IMR-90 (cell line): ENCODE results near the gene SELENOP. TPM values are rescaled to one million over a fixed set of nuclear protein-coding genes. Genes with fewer than 3 reads are reported as not detected.

ENCODE experiments used
- ATAC-seq: fragments of 200-7000 bp; cut with Tn5 transposase; 2 replicates; pipeline ENCODE4 v1.9.1; 2020; ENCODE audit warnings: low read depth, mild to moderate bottlenecking, moderate library complexity
- BruUV-seq: library from RNA; stranded (reverse); fragments of 400-500 nt; replicated peaks from 2 replicates; lab custom pipeline; 2021; lab: Mats Ljungman, UMichigan
- CTCF ChIA-PET: fragments of 300-600 bp; formaldehyde crosslinking; extraction: SDS; loops from one replicate; lab custom pipeline; 2021; ENCODE audit warnings: antibody characterized with exemption; lab: Yijun Ruan, JAX
- POLR2A ChIA-PET: fragments of 300-600 bp; sonication (Branson Sonifier 250); formaldehyde crosslinking; loops from one replicate; lab custom pipeline; 2022; ENCODE audit warnings: antibody characterized with exemption; ENCODE audit not compliant: unreplicated experiment; lab: Charles Lee
- DNase-seq: peaks from one replicate; pipeline ENCODE4 v3.0.0; 2013
- H2AFZ ChIP-seq: replicated peaks from 2 replicates; pipeline ENCODE3; 2013; ENCODE audit warnings: low read length, mild to moderate bottlenecking; ENCODE audit not compliant: poor library complexity
- H2AK5ac ChIP-seq: 2 replicates; pipeline ENCODE4 v1.6.1; 2013; ENCODE audit warnings: low read depth, low read length, inconsistent platforms
- H2AK9ac ChIP-seq: replicated peaks from 2 replicates; pipeline ENCODE3; 2013; ENCODE audit warnings: mild to moderate bottlenecking, low read depth, low read length, moderate library complexity; ENCODE audit not compliant: poor library complexity
- H2BK120ac ChIP-seq: 2 replicates; pipeline ENCODE4 v1.6.1; 2013; ENCODE audit warnings: low read depth, low read length, inconsistent platforms
- H2BK15ac ChIP-seq: 3 replicates; pipeline ENCODE4 v1.6.1; 2013; ENCODE audit warnings: low read depth, low read length, inconsistent platforms
- H2BK20ac ChIP-seq: 2 replicates; pipeline ENCODE4 v1.6.1; 2013; ENCODE audit warnings: low read depth, mild to moderate bottlenecking, inconsistent platforms, low read length, moderate library complexity
- H2BK5ac ChIP-seq: 2 replicates; pipeline ENCODE4 v1.6.1; 2013; ENCODE audit warnings: mild to moderate bottlenecking, low read depth, low read length, inconsistent platforms; ENCODE audit not compliant: poor library complexity, severe bottlenecking
- H3K14ac ChIP-seq: replicated peaks from 2 replicates; pipeline ENCODE4 v1.6.1; 2013; ENCODE audit warnings: low read depth, low read length, inconsistent platforms
- H3K18ac ChIP-seq: 2 replicates; pipeline ENCODE4 v1.6.1; 2013; ENCODE audit warnings: low read depth, low read length, control low read depth
- H3K23ac ChIP-seq: 2 replicates; pipeline ENCODE4 v1.6.1; 2013; ENCODE audit warnings: low read depth, low read length, inconsistent platforms
- H3K27ac ChIP-seq: 2 replicates; pipeline ENCODE4 v1.5.1; 2013; ENCODE audit warnings: mild to moderate bottlenecking, control low read depth, low read length; ENCODE audit not compliant: insufficient read depth
- H3K27me3 ChIP-seq: 2 replicates; pipeline ENCODE4 v1.6.1; 2013; ENCODE audit warnings: low read length; ENCODE audit not compliant: control insufficient read depth, insufficient read depth
- H3K36me3 ChIP-seq: 2 replicates; pipeline ENCODE4 v1.6.1; 2013; ENCODE audit warnings: low read length, mixed read lengths; ENCODE audit not compliant: control insufficient read depth, insufficient read depth
- H3K4ac ChIP-seq: 2 replicates; pipeline ENCODE4 v1.6.1; 2013; ENCODE audit warnings: low read depth, low read length, inconsistent platforms
- H3K4me1 ChIP-seq: 2 replicates; pipeline ENCODE4 v1.6.1; 2013; ENCODE audit warnings: low read length, mixed read lengths; ENCODE audit not compliant: control insufficient read depth, insufficient read depth
- H3K4me2 ChIP-seq: 2 replicates; pipeline ENCODE4 v1.6.1; 2013; ENCODE audit warnings: low read depth, mild to moderate bottlenecking, control low read depth, low read length, moderate library complexity
- H3K4me3 ChIP-seq: 2 replicates; pipeline ENCODE4 v1.5.1; 2013; ENCODE audit warnings: low read depth, mild to moderate bottlenecking, control low read depth, low read length, moderate library complexity; ENCODE audit not compliant: insufficient read depth
- H3K56ac ChIP-seq: 2 replicates; pipeline ENCODE4 v1.6.1; 2013; ENCODE audit warnings: low read length, inconsistent platforms; ENCODE audit not compliant: insufficient read depth; ENCODE audit errors: extremely low read depth
- H3K79me1 ChIP-seq, 2 experiments: 2 replicates each; pipeline ENCODE4 v1.6.1; 2013; ENCODE audit warnings: low read length in 2 of 2, inconsistent platforms in 1 of 2, low read depth in 1 of 2
- H3K9ac ChIP-seq: 2 replicates; pipeline ENCODE4 v1.6.1; 2013; ENCODE audit warnings: low read depth, low read length, control low read depth
- H3K9me1 ChIP-seq: 2 replicates; pipeline ENCODE4 v1.6.1; 2013; ENCODE audit warnings: low read length, inconsistent platforms; ENCODE audit not compliant: insufficient read depth
- H3K9me3 ChIP-seq: 2 replicates; pipeline ENCODE4 v1.6.1; 2013; ENCODE audit warnings: low read length; ENCODE audit not compliant: control insufficient read depth, insufficient read depth
- H4K20me1 ChIP-seq: 2 replicates; pipeline ENCODE4 v1.6.1; 2013; ENCODE audit warnings: low read length, inconsistent platforms; ENCODE audit not compliant: insufficient read depth
- H4K5ac ChIP-seq: 2 replicates; pipeline ENCODE4 v1.6.1; 2013; ENCODE audit warnings: mild to moderate bottlenecking, low read depth, low read length, control low read depth
- H4K8ac ChIP-seq, 2 experiments: 2 replicates each; pipeline ENCODE4 v1.6.1; 2013; ENCODE audit warnings: low read depth in 2 of 2, low read length in 2 of 2, control low read depth in 1 of 2, inconsistent platforms in 1 of 2
- H4K91ac ChIP-seq: 2 replicates; pipeline ENCODE4 v1.6.1; 2013; ENCODE audit warnings: low read depth, low read length, inconsistent platforms; ENCODE audit not compliant: insufficient read depth
- CEBPB ChIP-seq: IDR thresholded peaks from 2 replicates; pipeline ENCODE4 v1.6.1; 2012; ENCODE audit warnings: low read depth, low read length, improper control_type of control experiment
- MAZ ChIP-seq: IDR thresholded peaks from 2 replicates; pipeline ENCODE4 v1.6.1; 2012; ENCODE audit warnings: low read depth, mild to moderate bottlenecking, low read length, improper control_type of control experiment, moderate library complexity, borderline replicate concordance
- MXI1 ChIP-seq: IDR thresholded peaks from 2 replicates; pipeline ENCODE4 v1.6.1; 2012; ENCODE audit warnings: low read depth, mild to moderate bottlenecking, low read length, moderate library complexity, borderline replicate concordance
- POLR2A ChIP-seq: IDR thresholded peaks from 2 replicates; pipeline ENCODE4 v1.6.1; 2012; ENCODE audit warnings: mild to moderate bottlenecking, low read depth, low read length
- RAD21 ChIP-seq: IDR thresholded peaks from 2 replicates; pipeline ENCODE4 v1.6.1; 2012; ENCODE audit warnings: low read length, improper control_type of control experiment
- RFX5 ChIP-seq: IDR thresholded peaks from 2 replicates; pipeline ENCODE4 v1.8.0; 2012; ENCODE audit warnings: low read depth, mild to moderate bottlenecking, low read length, moderate library complexity
- SMC3 ChIP-seq: fragments of 150-350 bp; IDR thresholded peaks from 2 replicates; pipeline ENCODE4 v1.6.1; 2016; ENCODE audit warnings: low read depth, mild to moderate bottlenecking, antibody characterized with exemption, low read length, moderate library complexity
- whole genome bisulfite sequencing, 2 experiments: methylation state at CpG; one replicate each; pipeline versions ENCODE4 v1.1.5 to v1.1.7; 2013; ENCODE audit warnings: missing lambda C conversion rate in 2 of 2; ENCODE audit not compliant: insufficient read length in 1 of 2; ENCODE audit errors: extremely low coverage in 2 of 2; 5-methylcytosine and 5-hydroxymethylcytosine counted together
- dilution Hi-C: fragments of 300-500 bp; cut with HindIII; formaldehyde crosslinking; loops from one replicate; pipeline ENCODE4 v1.14.3; 2018; ENCODE audit warnings: low sequenced_read_pairs; ENCODE audit not compliant: unreplicated experiment
- in situ Hi-C: fragments of 300-500 bp; cut with MboI; formaldehyde crosslinking; loops from 3 replicates; pipeline ENCODE4 v1.14.3; 2019; ENCODE audit warnings: low sequenced_read_pairs, inconsistent platforms, mixed read lengths
- intact Hi-C: fragments of 100-400 bp; cut with micrococcal nuclease; formaldehyde crosslinking; loops from 2 replicates; pipeline ENCODE4 v1.10.0; 2022
- polyA plus RNA-seq, 3 experiments: library from polyadenylated mRNA; depleted of rRNA; stranded (reverse); fragments of >200 nt; gene quantifications; 2 replicates each; pipeline ENCODE4 v1.2.3, GENCODE V29; 2012; ENCODE audit warnings: low replicate concordance in 1 of 3
- total RNA-seq: library from RNA; depleted of rRNA; stranded (reverse); fragments of >200 nt; gene quantifications from 2 replicates; pipeline ENCODE4 v1.2.3, GENCODE V29; 2012
- TF ChIP-seq, protein P1 (sequence below): fragments of 150-350 bp; IDR thresholded peaks from 2 replicates; pipeline ENCODE4 v1.6.1; 2016; ENCODE audit warnings: low read depth, mild to moderate bottlenecking, low read length, moderate library complexity, borderline replicate concordance
- TF ChIP-seq, protein P2 (sequence below): conservative IDR thresholded peaks from 2 replicates; pipeline ENCODE4 v1.5.1; 2012; ENCODE audit warnings: mild to moderate bottlenecking, low read depth, low read length, improper control_type of control experiment
- TF ChIP-seq, protein P3 (sequence below): fragments of 150-350 bp; IDR thresholded peaks from 2 replicates; pipeline ENCODE4 v1.6.1; 2017; ENCODE audit warnings: mild to moderate bottlenecking, antibody characterized with exemption, low read length, low read depth

SELENOP gene
- total and polyA plus RNA-seq, 2 of the 4 experiments (the other 2 are of a cell fraction) = 0.55 to 1.1 TPM

DNA sequence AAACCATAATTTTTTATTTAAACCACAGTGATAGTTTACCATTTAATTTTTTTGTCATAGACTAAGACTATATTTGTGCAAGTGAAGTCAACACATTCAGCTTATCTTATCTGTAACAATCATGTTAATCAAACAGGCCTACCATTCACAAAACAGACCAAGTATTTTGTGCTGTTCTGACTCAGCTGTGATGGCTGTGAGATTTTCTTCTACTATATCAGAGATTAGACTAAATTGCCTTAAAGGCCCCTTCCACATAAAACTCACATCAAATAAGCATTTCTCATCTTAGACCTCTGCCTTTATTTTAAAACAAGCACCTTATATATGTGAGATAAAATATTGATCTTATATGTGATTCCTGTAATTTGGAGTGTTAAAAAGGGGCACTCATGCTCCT is 41.7 kb downstream of the SELENOP start (continued):
- TF ChIP-seq MXI1 (no peak), SMC3 (no peak)

DNA sequence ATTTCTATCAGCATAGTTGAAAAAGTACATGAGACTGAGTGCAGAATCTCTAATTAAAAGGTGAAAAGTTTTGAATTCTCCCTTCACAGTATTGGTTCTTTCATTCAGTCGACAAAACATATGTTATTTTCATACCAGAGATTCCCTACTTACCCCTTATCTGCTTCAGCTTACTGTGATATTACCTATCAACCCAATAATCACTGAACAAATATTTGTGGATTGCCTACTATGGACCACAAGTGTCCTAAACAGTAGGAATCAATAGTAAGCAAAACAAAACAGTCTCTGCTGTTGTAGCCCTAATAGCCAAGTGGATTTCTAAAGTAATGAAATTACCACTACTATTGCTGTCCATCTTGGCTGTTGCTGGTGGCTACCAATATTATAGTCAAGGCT is 43.6 kb downstream of the SELENOP start:
- Histone ChIP-seq H3K4ac (no peak overlapping the region), H4K91ac (no peak overlapping the region), H3K79me1 (no peaks in the 10 kb centered on the region), H3K4me1 (no peaks in the 10 kb centered on the region), H2BK15ac (no peak overlapping the region), H4K20me1 (no peaks in the 10 kb centered on the region), H3K18ac (no peak overlapping the region), H3K4me3 (no peak overlapping the region), H2BK5ac (no peak overlapping the region), H2AK5ac (no peak overlapping the region), H3K23ac (no peak overlapping the region), H3K27ac (no peak overlapping the region), H2BK20ac (no peak overlapping the region), H2BK120ac (no peak overlapping the region), H3K9me3 (no peaks in the 10 kb centered on the region), H3K9me1 (no peaks in the 10 kb centered on the region), H3K36me3 (no peaks in the 10 kb centered on the region), H3K14ac (no peak overlapping the region), H3K56ac (no peak overlapping the region), H3K9ac (no peak overlapping the region), H3K27me3 (no peaks in the 10 kb centered on the region), H2AK9ac (no peak overlapping the region), H4K5ac (no peak overlapping the region), H4K8ac (no peak overlapping the region), H3K4me2 (no peak overlapping the region), H2AFZ (no peak overlapping the region)
- WGBS, 2 experiments = no CpG with 5 or more reads among the region's 1 CpG
- POLR2A ChIA-PET = no interaction called here
- in situ Hi-C loops (loop anchor here (25.0 kb wide), 1 partner anchor 906 kb away; the partner anchor contains the start of gene OXCT1), intact Hi-C loops (loop anchor here (10.0 kb wide), 1 partner anchor 117 kb away; no protein-coding TSS in a partner anchor), dilution Hi-C loops (no loop called here)
- ATAC-seq = no peak
- no TSS peak for BruUV-seq
- DNase-seq = no peak
- TF ChIP-seq, protein P1, sequence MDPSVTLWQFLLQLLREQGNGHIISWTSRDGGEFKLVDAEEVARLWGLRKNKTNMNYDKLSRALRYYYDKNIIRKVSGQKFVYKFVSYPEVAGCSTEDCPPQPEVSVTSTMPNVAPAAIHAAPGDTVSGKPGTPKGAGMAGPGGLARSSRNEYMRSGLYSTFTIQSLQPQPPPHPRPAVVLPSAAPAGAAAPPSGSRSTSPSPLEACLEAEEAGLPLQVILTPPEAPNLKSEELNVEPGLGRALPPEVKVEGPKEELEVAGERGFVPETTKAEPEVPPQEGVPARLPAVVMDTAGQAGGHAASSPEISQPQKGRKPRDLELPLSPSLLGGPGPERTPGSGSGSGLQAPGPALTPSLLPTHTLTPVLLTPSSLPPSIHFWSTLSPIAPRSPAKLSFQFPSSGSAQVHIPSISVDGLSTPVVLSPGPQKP = no peak
- TF ChIP-seq RAD21 = no peak
- TF ChIP-seq, protein P2, sequence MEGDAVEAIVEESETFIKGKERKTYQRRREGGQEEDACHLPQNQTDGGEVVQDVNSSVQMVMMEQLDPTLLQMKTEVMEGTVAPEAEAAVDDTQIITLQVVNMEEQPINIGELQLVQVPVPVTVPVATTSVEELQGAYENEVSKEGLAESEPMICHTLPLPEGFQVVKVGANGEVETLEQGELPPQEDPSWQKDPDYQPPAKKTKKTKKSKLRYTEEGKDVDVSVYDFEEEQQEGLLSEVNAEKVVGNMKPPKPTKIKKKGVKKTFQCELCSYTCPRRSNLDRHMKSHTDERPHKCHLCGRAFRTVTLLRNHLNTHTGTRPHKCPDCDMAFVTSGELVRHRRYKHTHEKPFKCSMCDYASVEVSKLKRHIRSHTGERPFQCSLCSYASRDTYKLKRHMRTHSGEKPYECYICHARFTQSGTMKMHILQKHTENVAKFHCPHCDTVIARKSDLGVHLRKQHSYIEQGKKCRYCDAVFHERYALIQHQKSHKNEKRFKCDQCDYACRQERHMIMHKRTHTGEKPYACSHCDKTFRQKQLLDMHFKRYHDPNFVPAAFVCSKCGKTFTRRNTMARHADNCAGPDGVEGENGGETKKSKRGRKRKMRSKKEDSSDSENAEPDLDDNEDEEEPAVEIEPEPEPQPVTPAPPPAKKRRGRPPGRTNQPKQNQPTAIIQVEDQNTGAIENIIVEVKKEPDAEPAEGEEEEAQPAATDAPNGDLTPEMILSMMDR = no peak
- TF ChIP-seq RFX5 = no peak
- no peak for TF ChIP-seq POLR2A
- no peak for TF ChIP-seq MAZ
- no peak for TF ChIP-seq SMC3
- TF ChIP-seq MXI1 = no peak
- TF ChIP-seq CEBPB = no peak
- TF ChIP-seq, protein P3, sequence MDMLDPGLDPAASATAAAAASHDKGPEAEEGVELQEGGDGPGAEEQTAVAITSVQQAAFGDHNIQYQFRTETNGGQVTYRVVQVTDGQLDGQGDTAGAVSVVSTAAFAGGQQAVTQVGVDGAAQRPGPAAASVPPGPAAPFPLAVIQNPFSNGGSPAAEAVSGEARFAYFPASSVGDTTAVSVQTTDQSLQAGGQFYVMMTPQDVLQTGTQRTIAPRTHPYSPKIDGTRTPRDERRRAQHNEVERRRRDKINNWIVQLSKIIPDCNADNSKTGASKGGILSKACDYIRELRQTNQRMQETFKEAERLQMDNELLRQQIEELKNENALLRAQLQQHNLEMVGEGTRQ = no peak
- CTCF ChIA-PET = interaction anchor here (0.6 to 1.6 kb wide), 7 partner anchors 9 to 912 kb away, joined by 3 to 8 read pairs (median 3); no protein-coding TSS in a partner anchor
